Bronchial epithelial cell (primary cell): ENCODE results near the gene DENND1A. TPM values are rescaled to one million over a fixed set of nuclear protein-coding genes. Genes with fewer than 3 reads are reported as not detected.

ENCODE experiments used
- DNase-seq: peaks from one replicate; pipeline ENCODE4 v3.0.0-alpha.2; 2010; ENCODE audit warnings: low read depth
- FAIRE-seq: peaks from 2 replicates; lab custom pipeline; 2011; peaks lifted over from hg19 to GRCh38; lab: Jason Lieb, UNC
- H3K27me3 ChIP-seq: 2 replicates; pipeline ENCODE4 v1.5.1; 2011; ENCODE audit warnings: low read length; ENCODE audit not compliant: control insufficient read depth, insufficient read depth
- H3K36me3 ChIP-seq: 2 replicates; pipeline ENCODE4 v1.5.1; 2011; ENCODE audit warnings: low read length; ENCODE audit not compliant: control insufficient read depth, insufficient read depth
- H3K4me3 ChIP-seq: 2 replicates; pipeline ENCODE4 v1.5.1; 2011; ENCODE audit warnings: mild to moderate bottlenecking, low read depth, low read length, control low read depth
- total RNA-seq: library from RNA; depleted of rRNA; stranded (reverse); fragments of >200 nt; gene quantifications from 2 replicates; pipeline ENCODE4 v1.2.1, GENCODE V29; 2014
- TF ChIP-seq, protein P1 (sequence below): IDR thresholded peaks from 2 replicates; pipeline ENCODE4 v1.5.1; 2011; ENCODE audit warnings: mild to moderate bottlenecking, moderate library complexity, low read length, control low read depth, inconsistent platforms; ENCODE audit not compliant: insufficient read depth, severe bottlenecking

DENND1A gene
- total RNA-seq, 1 donor from 2014 or later, result 6.1 TPM

DNA sequence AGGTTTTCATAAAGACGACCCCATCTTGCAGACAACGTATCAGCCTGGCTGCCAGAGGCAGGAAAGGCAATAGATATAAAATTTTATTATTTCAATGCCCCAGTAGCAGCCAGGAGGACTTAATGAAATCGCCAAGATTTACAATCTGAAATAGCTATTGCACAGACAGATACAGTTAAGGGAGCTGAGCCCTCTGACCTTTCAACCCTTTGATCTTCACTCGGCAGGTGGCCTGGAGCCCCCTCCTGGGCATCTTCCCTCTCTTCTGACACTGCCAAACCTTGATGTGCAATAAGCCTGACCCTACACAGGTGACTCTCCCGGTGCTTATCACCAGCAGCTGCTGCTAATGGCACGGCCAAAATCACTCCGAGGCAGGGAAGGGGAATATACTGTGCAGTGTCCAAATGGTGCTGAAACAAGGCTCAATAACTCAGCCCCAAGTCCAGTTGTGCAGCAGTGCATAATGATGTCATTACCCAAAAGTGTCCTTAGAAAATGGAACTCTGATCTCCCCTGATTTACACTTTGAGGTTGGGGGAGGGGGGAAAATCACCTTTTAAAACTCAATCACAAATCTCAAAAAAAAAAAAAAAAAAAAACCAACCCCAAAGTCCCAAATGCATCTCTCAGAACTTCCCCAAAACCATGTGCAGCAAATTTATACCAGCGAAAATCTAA lies 331.9 kb downstream of the DENND1A start:
- Histone ChIP-seq H3K27me3 (no peaks in the 10 kb centered on the region), H3K36me3 (no peaks in the 10 kb centered on the region), H3K4me3 (no peak overlapping the region)
- FAIRE-seq (no peak), DNase-seq (no peak)
- TF ChIP-seq, protein P1, sequence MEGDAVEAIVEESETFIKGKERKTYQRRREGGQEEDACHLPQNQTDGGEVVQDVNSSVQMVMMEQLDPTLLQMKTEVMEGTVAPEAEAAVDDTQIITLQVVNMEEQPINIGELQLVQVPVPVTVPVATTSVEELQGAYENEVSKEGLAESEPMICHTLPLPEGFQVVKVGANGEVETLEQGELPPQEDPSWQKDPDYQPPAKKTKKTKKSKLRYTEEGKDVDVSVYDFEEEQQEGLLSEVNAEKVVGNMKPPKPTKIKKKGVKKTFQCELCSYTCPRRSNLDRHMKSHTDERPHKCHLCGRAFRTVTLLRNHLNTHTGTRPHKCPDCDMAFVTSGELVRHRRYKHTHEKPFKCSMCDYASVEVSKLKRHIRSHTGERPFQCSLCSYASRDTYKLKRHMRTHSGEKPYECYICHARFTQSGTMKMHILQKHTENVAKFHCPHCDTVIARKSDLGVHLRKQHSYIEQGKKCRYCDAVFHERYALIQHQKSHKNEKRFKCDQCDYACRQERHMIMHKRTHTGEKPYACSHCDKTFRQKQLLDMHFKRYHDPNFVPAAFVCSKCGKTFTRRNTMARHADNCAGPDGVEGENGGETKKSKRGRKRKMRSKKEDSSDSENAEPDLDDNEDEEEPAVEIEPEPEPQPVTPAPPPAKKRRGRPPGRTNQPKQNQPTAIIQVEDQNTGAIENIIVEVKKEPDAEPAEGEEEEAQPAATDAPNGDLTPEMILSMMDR, result no peak

DNA sequence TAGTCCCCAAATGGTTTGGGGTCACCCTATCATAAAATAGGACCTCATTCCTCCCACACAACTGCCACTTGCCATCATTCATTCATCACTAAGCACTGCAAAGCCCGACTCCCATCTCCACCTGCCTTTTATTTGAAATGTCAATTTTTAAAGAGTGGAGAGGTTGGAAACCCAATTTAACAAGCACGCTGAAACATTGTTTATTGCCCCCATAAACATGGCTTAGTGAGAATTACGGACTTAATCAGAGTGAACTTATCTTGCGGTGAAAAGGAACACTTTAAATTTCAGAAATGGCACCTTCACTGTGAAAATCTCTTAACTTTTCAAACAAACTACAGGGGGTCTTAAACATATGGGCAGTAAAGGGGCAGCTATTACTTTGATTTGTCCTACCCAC lies 332.9 kb downstream of the DENND1A start:
- no peak for DNase-seq
- TF ChIP-seq, protein P1, result no peak
- FAIRE-seq, result no peak
- no peaks in the 10 kb centered on the region for H3K36me3 ChIP-seq
- H3K4me3 ChIP-seq, result no peak overlapping the region
- no peaks in the 10 kb centered on the region for H3K27me3 ChIP-seq

DNA sequence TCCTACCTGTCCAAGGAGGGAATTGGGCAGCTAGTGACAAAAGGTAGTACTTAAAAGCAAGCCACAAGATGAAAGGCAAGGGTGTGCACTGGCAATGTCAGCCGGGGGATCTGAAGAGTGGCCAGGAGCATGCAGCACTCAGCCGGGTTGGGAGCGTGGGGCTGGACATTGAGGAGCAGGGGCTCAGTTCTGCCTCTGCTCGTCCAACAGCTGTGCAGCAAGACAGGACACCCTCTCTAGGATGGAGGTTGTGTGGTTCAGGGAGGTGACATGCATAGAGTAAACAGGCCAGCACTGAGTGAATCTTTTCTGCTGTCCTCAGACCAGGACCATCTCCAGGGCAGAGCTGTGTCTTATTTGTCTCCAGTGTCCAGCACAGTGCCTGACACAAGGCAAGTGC lies 338.6 kb downstream of the DENND1A start:
- no peaks in the 10 kb centered on the region for H3K27me3 ChIP-seq
- H3K36me3 ChIP-seq, result no peaks in the 10 kb centered on the region
- H3K4me3 ChIP-seq, result no peak overlapping the region
- TF ChIP-seq, protein P1, result no peak
- DNase-seq (no peak), FAIRE-seq (no peak)

DNA sequence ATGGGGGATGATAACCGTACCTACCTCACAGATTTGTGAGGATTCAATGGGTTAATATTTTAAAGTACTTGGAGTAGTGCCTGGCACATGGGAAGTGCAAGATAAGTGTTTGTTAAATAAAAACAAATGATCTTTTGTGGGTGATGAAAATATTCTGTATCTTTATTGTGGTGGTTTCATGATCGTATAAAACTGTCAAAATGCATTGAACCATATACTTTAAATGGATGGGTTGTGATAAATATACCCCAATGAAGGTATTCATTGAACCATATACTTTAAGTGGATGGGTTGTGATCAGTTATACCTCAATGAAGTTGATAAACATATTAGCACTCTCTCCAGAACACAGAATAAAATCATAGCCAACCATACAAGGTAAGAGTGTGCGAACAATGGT lies 339.4 kb downstream of the DENND1A start:
- Histone ChIP-seq H3K4me3 (no peak overlapping the region), H3K27me3 (no peaks in the 10 kb centered on the region), H3K36me3 (no peaks in the 10 kb centered on the region)
- FAIRE-seq (no peak), DNase-seq (no peak)
- TF ChIP-seq, protein P1, result no peak

DNA sequence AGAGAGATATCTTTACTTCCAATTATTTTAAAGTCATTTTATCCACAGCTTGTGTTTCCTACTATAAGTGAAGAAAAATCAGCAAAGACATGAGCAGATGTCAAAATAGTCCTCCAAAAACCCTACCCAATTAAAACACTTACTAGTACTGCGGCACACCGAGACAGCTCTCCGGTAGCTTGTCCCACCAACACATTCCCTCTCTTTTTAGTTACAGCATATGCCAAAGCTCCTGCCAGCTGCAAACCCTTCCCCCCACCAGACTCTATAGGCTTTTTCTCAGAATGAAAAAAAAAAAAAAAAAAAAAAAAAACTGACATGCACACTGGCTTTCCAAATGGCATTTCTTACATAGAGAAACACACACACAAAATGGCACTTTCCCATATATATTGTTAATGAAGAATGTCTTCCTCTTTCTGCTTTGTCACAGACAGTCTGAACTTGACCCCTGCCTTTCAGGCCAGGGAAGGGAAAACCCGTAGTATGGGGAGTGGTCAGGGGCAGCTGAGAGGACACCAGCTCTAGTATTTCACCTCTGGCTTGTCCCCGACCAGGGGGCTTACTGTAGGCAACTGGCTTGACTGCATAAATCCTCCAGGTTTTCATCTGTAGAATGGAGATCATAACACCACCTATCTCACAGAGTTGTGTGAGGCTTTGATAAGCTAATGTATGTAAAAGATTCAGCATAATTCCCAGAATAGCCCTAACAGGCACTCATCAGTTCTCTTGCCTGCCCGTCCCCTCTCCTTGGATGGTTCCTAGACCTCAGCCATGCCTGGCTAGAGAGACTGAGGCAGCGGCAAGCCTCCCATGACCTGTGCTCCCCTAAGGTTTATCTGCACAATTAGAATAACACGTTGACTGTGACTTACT lies 340.3 kb downstream of the DENND1A start:
- Histone ChIP-seq H3K36me3 (no peaks in the 10 kb centered on the region), H3K27me3 (no peaks in the 10 kb centered on the region), H3K4me3 (no peak overlapping the region)
- FAIRE-seq, result no peak
- TF ChIP-seq, protein P1, result no peak
- no peak for DNase-seq
